Measurements from ENCODE around the gene DTX4.

DNA sequence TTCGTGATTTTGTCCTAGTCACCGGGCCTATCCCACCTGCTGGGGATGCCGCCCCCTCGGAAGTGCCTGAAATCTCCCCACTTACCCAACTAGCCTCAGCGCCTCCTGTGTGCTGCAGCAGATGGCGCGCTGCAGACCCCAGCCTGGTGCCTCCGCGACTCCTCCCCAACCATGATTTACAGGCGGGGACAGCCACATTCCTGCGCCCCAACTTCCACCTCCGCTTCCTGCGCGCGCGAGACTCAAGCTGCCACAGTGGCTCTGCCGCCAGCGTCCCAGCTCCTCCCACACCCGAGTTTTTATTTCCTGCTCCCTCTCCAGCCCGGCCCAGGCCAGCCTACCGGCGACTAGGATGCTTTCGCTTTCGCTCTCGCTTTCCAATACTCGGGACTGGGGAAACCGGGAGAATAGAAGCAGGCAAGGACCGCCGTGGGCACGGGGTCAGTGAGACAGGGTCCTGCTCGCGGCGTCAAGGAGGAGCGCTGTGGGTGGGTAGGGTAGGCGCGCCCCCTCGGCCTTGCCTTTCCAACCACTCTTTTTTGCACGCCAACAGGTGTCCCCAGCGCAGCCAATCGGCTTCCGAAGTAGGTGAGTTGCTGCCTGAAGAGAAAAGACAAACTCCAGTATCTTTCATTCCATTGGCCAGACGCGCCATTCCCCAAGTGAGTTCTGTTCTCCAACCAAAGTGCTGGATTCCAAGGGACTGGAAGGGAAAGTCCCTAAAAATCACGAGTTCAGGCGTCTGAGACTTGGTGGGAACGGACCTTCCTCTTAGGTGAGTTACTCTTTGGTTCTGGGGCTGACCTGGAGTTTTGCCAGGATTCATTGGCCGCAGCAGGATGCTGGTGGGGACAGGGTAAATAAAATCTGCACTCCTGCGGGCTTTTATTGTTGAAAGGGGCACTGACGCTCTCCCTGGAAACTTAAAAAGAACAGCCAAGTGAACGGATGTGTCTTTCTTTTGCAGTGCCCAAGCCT is 29.1 kb upstream of the DTX4 start, which contains the start of gene FAM111A:
- TF ChIP-seq, protein P1, sequence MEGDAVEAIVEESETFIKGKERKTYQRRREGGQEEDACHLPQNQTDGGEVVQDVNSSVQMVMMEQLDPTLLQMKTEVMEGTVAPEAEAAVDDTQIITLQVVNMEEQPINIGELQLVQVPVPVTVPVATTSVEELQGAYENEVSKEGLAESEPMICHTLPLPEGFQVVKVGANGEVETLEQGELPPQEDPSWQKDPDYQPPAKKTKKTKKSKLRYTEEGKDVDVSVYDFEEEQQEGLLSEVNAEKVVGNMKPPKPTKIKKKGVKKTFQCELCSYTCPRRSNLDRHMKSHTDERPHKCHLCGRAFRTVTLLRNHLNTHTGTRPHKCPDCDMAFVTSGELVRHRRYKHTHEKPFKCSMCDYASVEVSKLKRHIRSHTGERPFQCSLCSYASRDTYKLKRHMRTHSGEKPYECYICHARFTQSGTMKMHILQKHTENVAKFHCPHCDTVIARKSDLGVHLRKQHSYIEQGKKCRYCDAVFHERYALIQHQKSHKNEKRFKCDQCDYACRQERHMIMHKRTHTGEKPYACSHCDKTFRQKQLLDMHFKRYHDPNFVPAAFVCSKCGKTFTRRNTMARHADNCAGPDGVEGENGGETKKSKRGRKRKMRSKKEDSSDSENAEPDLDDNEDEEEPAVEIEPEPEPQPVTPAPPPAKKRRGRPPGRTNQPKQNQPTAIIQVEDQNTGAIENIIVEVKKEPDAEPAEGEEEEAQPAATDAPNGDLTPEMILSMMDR (IDR thresholded peaks at IDR 0.05) = no peak
- TF ChIP-seq POLR2A (IDR thresholded peaks at IDR 0.05) = no peak

Data from testis (tissue), 2 donors.